ENCODE results near the gene THPO. TPM values are rescaled to one million over a fixed set of nuclear protein-coding genes. Genes with fewer than 3 reads are reported as not detected.
A peak's percentile ranks its signal among the peaks of the same experiment; 100 is the strongest.

THPO gene
- total and polyA plus RNA-seq, 9 of the 15 experiments (the other 6 are each of a cell fraction or from before 2014, with no cell fraction given): 0.11 to 1.1 (median 0.35) TPM; not detected in 1

DNA sequence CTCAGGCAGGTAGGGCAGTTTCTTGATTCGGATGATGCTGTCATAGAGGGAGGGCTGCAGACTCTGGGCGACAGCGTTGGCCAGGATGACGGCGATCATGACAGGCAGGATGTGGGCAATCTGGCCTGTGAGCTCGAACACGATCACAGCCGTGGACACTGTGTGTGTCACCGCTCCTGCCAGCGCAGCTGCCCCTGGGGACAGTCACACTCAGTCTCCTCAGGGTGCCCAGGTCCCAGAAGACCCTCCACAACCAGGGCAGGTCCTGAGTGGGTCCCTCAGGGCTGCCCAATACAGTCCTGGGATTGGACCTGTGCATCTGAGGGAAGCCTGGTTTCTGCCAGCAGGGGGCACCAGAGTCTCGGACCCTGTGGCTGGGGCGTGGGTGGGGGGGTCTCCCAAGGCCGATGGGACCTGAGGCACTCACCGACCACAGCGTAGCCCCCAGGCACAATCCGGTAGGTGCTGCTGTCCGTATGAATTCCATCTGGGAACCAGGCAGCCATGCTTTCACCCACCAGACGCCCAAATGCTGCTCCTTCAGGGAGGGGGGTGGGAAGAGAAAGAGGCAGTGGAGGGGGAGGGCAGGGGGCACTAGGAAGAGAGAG lies 23.8 kb downstream of the THPO start:
- peak; percentile 78 for FAIRE-seq
- ChIA-PET POLR2A (interaction anchor here (0.6 to 1.2 kb wide), 5 partner anchors 9 to 1469 kb away, joined by 3 to 6 read pairs (median 4); no protein-coding TSS in a partner anchor), CTCF (ENCODE audit: low intra/inter-chr PET ratio) (no interaction called here)
- no TSS peak for BruUV-seq (replicated peaks)
- peak; percentile 89 for ATAC-seq
- Histone ChIP-seq H2AFZ (ENCODE audit: low read depth, low read length) (peak overlapping the region; percentile 67; the same call in 1 of the 2 replicates), H3K9ac (ENCODE audit: insufficient read depth in 1 of 2, low read depth in 2 of 2, low read length in 2 of 2) (peak overlapping the region in 1 of 2 experiments; percentile 66; a peak in 1 of 4 replicates), H3K4me2 (ENCODE audit: insufficient read depth, low read length) (no peak overlapping the region), H3K4me3 (no peak overlapping the region), H3K9me3 (replicated peaks; ENCODE audit: control insufficient read depth, insufficient read depth, low read depth, low read length) (no peaks in the 10 kb centered on the region), H4K20me1 (replicated peaks; ENCODE audit: control insufficient read depth, insufficient read depth, low read length) (no peaks in the 10 kb centered on the region), H3K36me3 (ENCODE audit: control insufficient read depth, insufficient read depth, low read length) (peaks cover 89% of the 10 kb centered on the region; the same call in 2 of the 3 replicates), H3K4me1 (replicated peaks in 1 of 2; ENCODE audit: control insufficient read depth in 2 of 2, insufficient read depth in 2 of 2, low read length in 2 of 2) (peaks cover 27 to 66% of the 10 kb centered on the region in 2 experiments; a peak in 4 of 5 replicates), H3K27me3 (ENCODE audit: control insufficient read depth in 2 of 2, insufficient read depth in 2 of 2, low read length in 2 of 2) (no peaks in the 10 kb centered on the region), H3K9me1 (ENCODE audit: control insufficient read depth, insufficient read depth, low read length) (peaks cover 5% of the 10 kb centered on the region), H3K79me2 (ENCODE audit: control insufficient read depth, insufficient read depth, low read length) (peaks cover under 1% of the 10 kb centered on the region; the same call in 2 of the 3 replicates), H3K27ac (ENCODE audit: extremely low read depth, low read depth, low read length) (no peak overlapping the region)
- in situ Hi-C loops (cut with MboI) (no loop called here), intact Hi-C loops (cut with micrococcal nuclease) (no loop called here)
- WGBS (ENCODE audit: insufficient coverage, low coverage, missing lambda C conversion rate): 15% methylated on average over 11 of the region's 18 CpGs
- peak; percentile 73 to 79 (median 76) for DNase-seq (ENCODE audit: extremely low read depth in 1 of 4, low spot score in 3 of 4)
- TF ChIP-seq RBM34 (IDR thresholded peaks at IDR 0.05; ENCODE audit: borderline replicate concordance, insufficient read depth, low read length): no peak
- 0 out of 2 replicates have a peak, but pooled peaks have one; percentile 25 for TF ChIP-seq SMC3 (conservative IDR thresholded peaks at IDR 0.05; ENCODE audit: insufficient read depth, low read depth, low read length)
- TF ChIP-seq, protein P1, sequence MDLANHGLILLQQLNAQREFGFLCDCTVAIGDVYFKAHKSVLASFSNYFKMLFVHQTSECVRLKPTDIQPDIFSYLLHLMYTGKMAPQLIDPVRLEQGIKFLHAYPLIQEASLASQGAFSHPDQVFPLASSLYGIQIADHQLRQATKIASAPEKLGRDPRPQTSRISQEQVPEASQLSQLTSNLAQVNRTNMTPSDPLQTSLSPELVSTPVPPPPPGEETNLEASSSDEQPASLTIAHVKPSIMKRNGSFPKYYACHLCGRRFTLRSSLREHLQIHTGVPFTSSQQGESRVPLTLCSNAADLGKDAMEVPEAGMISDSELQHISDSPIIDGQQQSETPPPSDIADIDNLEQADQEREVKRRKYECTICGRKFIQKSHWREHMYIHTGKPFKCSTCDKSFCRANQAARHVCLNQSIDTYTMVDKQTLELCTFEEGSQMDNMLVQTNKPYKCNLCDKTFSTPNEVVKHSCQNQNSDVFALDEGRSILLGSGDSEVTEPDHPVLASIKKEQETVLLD (IDR thresholded peaks at IDR 0.05): no peak
- TF ChIP-seq, protein P2, sequence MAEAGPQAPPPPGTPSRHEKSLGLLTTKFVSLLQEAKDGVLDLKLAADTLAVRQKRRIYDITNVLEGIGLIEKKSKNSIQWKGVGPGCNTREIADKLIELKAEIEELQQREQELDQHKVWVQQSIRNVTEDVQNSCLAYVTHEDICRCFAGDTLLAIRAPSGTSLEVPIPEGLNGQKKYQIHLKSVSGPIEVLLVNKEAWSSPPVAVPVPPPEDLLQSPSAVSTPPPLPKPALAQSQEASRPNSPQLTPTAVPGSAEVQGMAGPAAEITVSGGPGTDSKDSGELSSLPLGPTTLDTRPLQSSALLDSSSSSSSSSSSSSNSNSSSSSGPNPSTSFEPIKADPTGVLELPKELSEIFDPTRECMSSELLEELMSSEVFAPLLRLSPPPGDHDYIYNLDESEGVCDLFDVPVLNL (CRISPR knock-in tag; IDR thresholded peaks at IDR 0.05; ENCODE audit: low read depth): no peak
- no peak for TF ChIP-seq KLF10 (CRISPR knock-in tag; IDR thresholded peaks at IDR 0.05)
- no peak for TF ChIP-seq BCL6 (CRISPR knock-in tag; IDR thresholded peaks at IDR 0.05)
- TF ChIP-seq, protein P3, sequence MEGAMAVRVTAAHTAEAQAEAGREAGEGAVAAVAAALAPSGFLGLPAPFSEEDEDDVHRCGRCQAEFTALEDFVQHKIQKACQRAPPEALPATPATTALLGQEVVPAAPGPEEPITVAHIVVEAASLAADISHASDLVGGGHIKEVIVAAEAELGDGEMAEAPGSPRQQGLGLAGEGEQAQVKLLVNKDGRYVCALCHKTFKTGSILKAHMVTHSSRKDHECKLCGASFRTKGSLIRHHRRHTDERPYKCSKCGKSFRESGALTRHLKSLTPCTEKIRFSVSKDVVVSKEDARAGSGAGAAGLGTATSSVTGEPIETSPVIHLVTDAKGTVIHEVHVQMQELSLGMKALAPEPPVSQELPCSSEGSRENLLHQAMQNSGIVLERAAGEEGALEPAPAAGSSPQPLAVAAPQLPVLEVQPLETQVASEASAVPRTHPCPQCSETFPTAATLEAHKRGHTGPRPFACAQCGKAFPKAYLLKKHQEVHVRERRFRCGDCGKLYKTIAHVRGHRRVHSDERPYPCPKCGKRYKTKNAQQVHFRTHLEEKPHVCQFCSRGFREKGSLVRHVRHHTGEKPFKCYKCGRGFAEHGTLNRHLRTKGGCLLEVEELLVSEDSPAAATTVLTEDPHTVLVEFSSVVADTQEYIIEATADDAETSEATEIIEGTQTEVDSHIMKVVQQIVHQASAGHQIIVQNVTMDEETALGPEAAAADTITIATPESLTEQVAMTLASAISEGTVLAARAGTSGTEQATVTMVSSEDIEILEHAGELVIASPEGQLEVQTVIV (CRISPR knock-in tag; IDR thresholded peaks at IDR 0.05; ENCODE audit: borderline replicate concordance): no peak
- TF ChIP-seq, protein P4, sequence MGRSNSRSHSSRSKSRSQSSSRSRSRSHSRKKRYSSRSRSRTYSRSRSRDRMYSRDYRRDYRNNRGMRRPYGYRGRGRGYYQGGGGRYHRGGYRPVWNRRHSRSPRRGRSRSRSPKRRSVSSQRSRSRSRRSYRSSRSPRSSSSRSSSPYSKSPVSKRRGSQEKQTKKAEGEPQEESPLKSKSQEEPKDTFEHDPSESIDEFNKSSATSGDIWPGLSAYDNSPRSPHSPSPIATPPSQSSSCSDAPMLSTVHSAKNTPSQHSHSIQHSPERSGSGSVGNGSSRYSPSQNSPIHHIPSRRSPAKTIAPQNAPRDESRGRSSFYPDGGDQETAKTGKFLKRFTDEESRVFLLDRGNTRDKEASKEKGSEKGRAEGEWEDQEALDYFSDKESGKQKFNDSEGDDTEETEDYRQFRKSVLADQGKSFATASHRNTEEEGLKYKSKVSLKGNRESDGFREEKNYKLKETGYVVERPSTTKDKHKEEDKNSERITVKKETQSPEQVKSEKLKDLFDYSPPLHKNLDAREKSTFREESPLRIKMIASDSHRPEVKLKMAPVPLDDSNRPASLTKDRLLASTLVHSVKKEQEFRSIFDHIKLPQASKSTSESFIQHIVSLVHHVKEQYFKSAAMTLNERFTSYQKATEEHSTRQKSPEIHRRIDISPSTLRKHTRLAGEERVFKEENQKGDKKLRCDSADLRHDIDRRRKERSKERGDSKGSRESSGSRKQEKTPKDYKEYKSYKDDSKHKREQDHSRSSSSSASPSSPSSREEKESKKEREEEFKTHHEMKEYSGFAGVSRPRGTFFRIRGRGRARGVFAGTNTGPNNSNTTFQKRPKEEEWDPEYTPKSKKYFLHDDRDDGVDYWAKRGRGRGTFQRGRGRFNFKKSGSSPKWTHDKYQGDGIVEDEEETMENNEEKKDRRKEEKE (IDR thresholded peaks at IDR 0.05; ENCODE audit: borderline replicate concordance in 1 of 2, control insufficient read depth in 1 of 2, low read depth in 2 of 2, low read length in 1 of 2): no peak
- TF ChIP-seq, protein P5, sequence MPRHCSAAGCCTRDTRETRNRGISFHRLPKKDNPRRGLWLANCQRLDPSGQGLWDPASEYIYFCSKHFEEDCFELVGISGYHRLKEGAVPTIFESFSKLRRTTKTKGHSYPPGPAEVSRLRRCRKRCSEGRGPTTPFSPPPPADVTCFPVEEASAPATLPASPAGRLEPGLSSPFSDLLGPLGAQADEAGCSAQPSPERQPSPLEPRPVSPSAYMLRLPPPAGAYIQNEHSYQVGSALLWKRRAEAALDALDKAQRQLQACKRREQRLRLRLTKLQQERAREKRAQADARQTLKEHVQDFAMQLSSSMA (CRISPR knock-in tag; IDR thresholded peaks at IDR 0.05): no peak
- TF ChIP-seq PTTG1 (tag; IDR thresholded peaks at IDR 0.05; ENCODE audit: low read depth): no peak
- TF ChIP-seq TEAD4 (IDR thresholded peaks at IDR 0.05; ENCODE audit: low read length): no peak
- TF ChIP-seq TEAD4 (CRISPR knock-in tag; IDR thresholded peaks at IDR 0.05; ENCODE audit: borderline replicate concordance): no peak

Measured in K562 (cell line).